ENCODE data around the gene SALL3.

SALL3 gene

GRCh38 chr18:78965260-78965659, 14.4 kb upstream of the SALL3 start:
- in situ Hi-C loops (cut with MboI; ENCODE audit: low sequenced_read_pairs), result no loop called here

- in situ Hi-C loops (cut with MboI; ENCODE audit: low sequenced_read_pairs), result no loop called here
Observed at GRCh38 chr18:78965917-78966792, 13.5 kb upstream of the SALL3 start.

- in situ Hi-C loops (cut with MboI; ENCODE audit: low sequenced_read_pairs), result no loop called here
Observed at GRCh38 chr18:78966793-78967106, 12.9 kb upstream of the SALL3 start.

GRCh38 chr18:78967692-78968091, 11.9 kb upstream of the SALL3 start:
- in situ Hi-C loops (cut with MboI; ENCODE audit: low sequenced_read_pairs), result no loop called here

GRCh38 chr18:78969574-78970315, 9.9 kb upstream of the SALL3 start:
- in situ Hi-C loops (cut with MboI; ENCODE audit: low sequenced_read_pairs), result no loop called here

- in situ Hi-C loops (cut with MboI; ENCODE audit: low sequenced_read_pairs), result no loop called here
Observed at GRCh38 chr18:78970774-78971333, 8.8 kb upstream of the SALL3 start.

- in situ Hi-C loops (cut with MboI; ENCODE audit: low sequenced_read_pairs), result no loop called here
Observed at GRCh38 chr18:78971511-78972245, 7.9 kb upstream of the SALL3 start.

GRCh38 chr18:78972385-78972918, 7.2 kb upstream of the SALL3 start:
- in situ Hi-C loops (cut with MboI; ENCODE audit: low sequenced_read_pairs), result no loop called here

GRCh38 chr18:78972930-78973331, 6.7 kb upstream of the SALL3 start:
- in situ Hi-C loops (cut with MboI; ENCODE audit: low sequenced_read_pairs), result no loop called here

GRCh38 chr18:78973357-78974083, 6.1 kb upstream of the SALL3 start:
- in situ Hi-C loops (cut with MboI; ENCODE audit: low sequenced_read_pairs), result no loop called here

GRCh38 chr18:78974115-78974761, 5.4 kb upstream of the SALL3 start:
- in situ Hi-C loops (cut with MboI; ENCODE audit: low sequenced_read_pairs), result no loop called here

GRCh38 chr18:78975292-78975691, 4.3 kb upstream of the SALL3 start:
- in situ Hi-C loops (cut with MboI; ENCODE audit: low sequenced_read_pairs), result no loop called here

GRCh38 chr18:78975699-78976335, 3.8 kb upstream of the SALL3 start:
- in situ Hi-C loops (cut with MboI; ENCODE audit: low sequenced_read_pairs), result no loop called here

GRCh38 chr18:78976765-78977636, 2.6 kb upstream of the SALL3 start:
- in situ Hi-C loops (cut with MboI; ENCODE audit: low sequenced_read_pairs), result no loop called here

- in situ Hi-C loops (cut with MboI; ENCODE audit: low sequenced_read_pairs), result no loop called here
Observed at GRCh38 chr18:78977637-78978348, 1.8 kb upstream of the SALL3 start.

- in situ Hi-C loops (cut with MboI; ENCODE audit: low sequenced_read_pairs), result no loop called here
Observed at GRCh38 chr18:78978349-78979055, 1.1 kb upstream of the SALL3 start.

- in situ Hi-C loops (cut with MboI; ENCODE audit: low sequenced_read_pairs), result no loop called here
Observed at GRCh38 chr18:78979056-78979729, 425 bp upstream of the SALL3 start.

All from HL-60/S4 (cell line).